ENCODE measurements around the gene RHBDF1. TPM values are rescaled to one million over a fixed set of nuclear protein-coding genes. Genes with fewer than 3 reads are reported as not detected.

Gene RHBDF1
- total RNA-seq, 4 donors from 2014 or later: 92.7 to 157 (median 137) TPM

DNA sequence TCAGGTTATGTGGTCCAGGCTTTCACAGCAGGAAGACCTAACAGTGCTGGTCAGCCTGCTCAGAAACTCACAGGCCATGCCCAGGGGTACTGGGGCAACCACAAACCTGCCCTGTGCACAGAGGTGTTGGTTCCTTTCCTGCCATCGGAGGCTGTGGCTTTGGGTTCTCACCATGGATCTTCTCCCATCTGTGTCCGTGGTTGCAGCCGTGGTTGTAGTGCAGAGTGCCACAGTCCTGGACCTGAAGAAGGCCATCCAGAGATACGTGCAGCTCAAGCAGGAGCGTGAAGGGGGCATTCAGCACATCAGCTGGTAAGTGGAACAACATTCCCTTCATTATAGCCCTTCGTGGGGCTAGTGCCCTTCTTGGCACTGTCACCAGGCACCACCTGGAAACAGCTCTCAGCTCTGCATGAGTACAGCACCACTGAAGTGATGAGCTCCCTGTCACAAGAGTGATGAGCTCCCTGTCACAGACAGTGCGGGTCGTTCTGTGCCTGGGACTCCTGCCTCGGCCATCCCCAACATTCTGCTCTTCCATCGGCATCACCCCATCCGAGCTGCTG is 16.8 kb downstream of the RHBDF1 start:
- Histone ChIP-seq H3K27me3 (no peaks in the 10 kb centered on the region), H3K9me3 (no peaks in the 10 kb centered on the region), H3K4me3 (no peak overlapping the region), H3K4me1 (peaks cover 0 to 38% (median 9%) of the 10 kb centered on the region in 4 donors), H3K36me3 (peaks cover 0 to 58% (median 7%) of the 10 kb centered on the region in 3 donors), H3K27ac (no peak overlapping the region)
- DNase-seq (ENCODE audit: low spot score in 2 of 2): no peak
- 82 to 87% methylated on average over 11 of the region's 11 CpGs for WGBS, 2 donors
- TF ChIP-seq EP300 (IDR thresholded peaks at IDR 0.05): no peak
- no peak for TF ChIP-seq POLR2A (IDR thresholded peaks at IDR 0.05)
- TF ChIP-seq, protein P1, sequence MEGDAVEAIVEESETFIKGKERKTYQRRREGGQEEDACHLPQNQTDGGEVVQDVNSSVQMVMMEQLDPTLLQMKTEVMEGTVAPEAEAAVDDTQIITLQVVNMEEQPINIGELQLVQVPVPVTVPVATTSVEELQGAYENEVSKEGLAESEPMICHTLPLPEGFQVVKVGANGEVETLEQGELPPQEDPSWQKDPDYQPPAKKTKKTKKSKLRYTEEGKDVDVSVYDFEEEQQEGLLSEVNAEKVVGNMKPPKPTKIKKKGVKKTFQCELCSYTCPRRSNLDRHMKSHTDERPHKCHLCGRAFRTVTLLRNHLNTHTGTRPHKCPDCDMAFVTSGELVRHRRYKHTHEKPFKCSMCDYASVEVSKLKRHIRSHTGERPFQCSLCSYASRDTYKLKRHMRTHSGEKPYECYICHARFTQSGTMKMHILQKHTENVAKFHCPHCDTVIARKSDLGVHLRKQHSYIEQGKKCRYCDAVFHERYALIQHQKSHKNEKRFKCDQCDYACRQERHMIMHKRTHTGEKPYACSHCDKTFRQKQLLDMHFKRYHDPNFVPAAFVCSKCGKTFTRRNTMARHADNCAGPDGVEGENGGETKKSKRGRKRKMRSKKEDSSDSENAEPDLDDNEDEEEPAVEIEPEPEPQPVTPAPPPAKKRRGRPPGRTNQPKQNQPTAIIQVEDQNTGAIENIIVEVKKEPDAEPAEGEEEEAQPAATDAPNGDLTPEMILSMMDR (IDR thresholded peaks at IDR 0.05): no peak

DNA sequence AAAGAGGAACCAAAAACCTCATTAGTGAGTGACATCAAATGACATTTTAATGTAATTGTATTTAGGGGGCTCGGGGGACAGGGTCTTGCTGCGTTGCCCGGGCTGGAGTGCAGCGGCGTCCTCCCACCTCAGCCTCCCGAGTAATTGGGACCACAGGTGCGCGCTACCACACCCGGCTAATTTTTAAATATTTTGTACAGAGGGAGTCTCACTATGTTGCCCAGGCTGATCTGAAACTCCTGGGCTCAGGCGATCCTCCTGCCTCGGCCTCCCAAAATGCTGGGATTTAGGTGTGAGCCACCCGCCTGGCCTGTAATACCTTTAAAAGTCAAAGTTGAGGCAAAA is 18.2 kb downstream of the RHBDF1 start:
- DNase-seq (ENCODE audit: low spot score in 2 of 2): no peak
- Histone ChIP-seq H3K4me3 (peak overlapping the region; percentile 74 to 89 (median 76)), H3K36me3 (peaks cover 0 to 52% (median 7%) of the 10 kb centered on the region in 3 donors), H3K9me3 (no peaks in the 10 kb centered on the region), H3K27me3 (no peaks in the 10 kb centered on the region), H3K4me1 (peaks cover 0 to 38% (median 9%) of the 10 kb centered on the region in 4 donors), H3K27ac (peak overlapping the region; percentile 61 to 85 (median 82))
- no peak for TF ChIP-seq POLR2A (IDR thresholded peaks at IDR 0.05)
- TF ChIP-seq, protein P1 (IDR thresholded peaks at IDR 0.05): no peak
- no peak for TF ChIP-seq EP300 (IDR thresholded peaks at IDR 0.05)
- WGBS, 2 donors: 59 to 60% methylated on average over 12 of the region's 12 CpGs

DNA sequence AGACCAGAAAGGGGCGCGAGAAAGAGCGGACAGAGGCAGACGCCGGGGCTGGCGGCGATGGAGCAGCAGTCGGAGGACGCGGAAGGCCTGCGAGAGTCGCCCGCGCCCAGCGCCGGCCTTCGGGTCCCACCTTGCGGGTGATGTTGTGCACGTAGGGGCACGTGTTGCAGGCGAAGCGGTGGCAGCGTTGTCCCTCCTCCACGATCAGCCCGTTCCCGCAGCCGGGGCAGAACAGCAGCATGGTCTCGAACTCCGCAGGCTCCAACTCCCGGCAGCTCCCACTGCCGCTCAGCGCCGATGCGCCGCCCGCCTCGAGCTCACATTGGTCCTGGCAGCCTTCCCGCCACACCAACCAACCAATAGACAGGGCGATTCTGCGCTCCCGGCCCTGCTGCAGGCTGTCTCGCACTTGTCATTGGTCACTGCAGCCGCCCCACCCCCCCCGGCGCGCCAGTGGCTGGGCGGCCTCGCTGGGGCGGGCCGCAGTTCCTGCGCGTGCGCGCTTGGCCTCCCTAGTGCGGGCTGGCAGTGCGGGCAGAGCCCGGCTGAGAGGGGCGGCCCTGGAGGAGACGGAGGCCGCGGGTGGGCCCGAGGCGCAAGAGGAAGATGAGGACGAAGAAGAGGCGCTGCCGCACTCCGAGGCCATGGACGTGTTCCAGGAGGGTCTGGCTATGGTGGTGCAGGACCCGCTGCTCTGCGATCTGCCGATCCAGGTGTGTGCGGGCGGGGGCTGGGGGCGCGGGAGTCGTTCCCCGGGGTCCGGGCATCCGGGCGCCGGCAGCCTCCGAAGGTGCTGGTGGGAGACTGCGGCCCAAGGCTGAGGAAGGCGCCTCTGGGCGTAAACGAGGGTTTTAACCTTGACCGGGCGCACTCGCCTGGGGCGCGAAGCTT is 18.8 kb downstream of the RHBDF1 start, which contains the start of the genes POLR3K and SNRNP25:
TSS of gene POLR3K (minus strand) at position 263 of the 891 bp plus-strand sequence. CDS start at position 241, 22 bp downstream.
TSS of gene SNRNP25 (plus strand) at position 483 of the 891 bp plus-strand sequence. CDS start at position 672, 189 bp downstream.
- Histone ChIP-seq H3K4me1 (peaks cover 0 to 37% (median 9%) of the 10 kb centered on the region in 4 donors), H3K4me3 (peak within 1 kb of the TSS; percentile 74 to 89 (median 76)), H3K27ac (peak within 1 kb of the TSS; percentile 61 to 85 (median 82)), H3K36me3 (peaks cover 0 to 52% (median 3%) of the 10 kb centered on the region in 3 donors), H3K27me3 (no peaks in the 10 kb centered on the region), H3K9me3 (no peaks in the 10 kb centered on the region)
- WGBS, 2 donors: 2 to 3% methylated on average over 56 to 69 of the region's 91 CpGs
- peak; percentile 100 for DNase-seq (ENCODE audit: low spot score in 2 of 2)
- TF ChIP-seq POLR2A (IDR thresholded peaks at IDR 0.05): peak; percentile 26 to 55
- peak in 1 of 2 donors; percentile 67 for TF ChIP-seq EP300 (IDR thresholded peaks at IDR 0.05)
- TF ChIP-seq, protein P1 (IDR thresholded peaks at IDR 0.05): peak in 2 of 5 experiments; percentile 10 to 53

DNA sequence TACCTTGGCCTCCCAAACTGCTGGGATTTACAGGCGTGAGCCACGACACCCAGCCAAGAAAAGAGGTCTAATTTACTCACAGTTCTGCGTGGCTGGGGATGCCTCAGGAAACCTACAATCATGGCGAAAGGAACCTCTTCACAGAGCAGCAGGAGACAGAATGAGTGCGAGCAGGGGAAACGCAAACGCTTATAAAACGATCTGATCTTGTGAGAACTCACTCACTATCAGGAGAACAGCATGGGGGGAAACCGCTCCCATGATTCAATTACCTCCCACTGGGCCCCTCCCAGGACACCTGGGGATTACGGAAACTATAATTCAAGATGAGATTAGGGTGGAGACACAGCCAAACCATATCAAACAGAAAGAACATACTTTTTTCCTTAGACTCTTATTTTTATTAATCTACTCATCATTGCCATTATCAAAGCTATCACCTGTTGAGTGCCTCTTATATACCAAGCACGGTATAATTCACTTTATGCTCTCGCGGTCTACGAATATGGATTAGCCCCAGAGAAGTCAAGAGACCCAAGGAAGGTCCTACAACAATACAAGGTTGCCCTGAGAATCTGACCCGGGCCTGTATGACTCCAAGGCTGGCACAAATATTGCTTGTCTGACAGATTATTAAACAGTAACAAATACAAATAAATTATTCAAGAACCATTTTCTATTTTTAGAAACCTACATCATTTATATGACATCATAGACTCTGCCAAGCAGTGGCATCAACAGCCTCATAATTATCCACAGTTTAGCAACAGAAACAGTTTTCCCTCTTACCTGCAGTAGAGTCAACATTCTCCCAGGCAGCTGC is 21.5 kb downstream of the RHBDF1 start:
- TF ChIP-seq, protein P1 (IDR thresholded peaks at IDR 0.05): no peak
- no peak for TF ChIP-seq EP300 (IDR thresholded peaks at IDR 0.05)
- no peak for TF ChIP-seq POLR2A (IDR thresholded peaks at IDR 0.05)
- Histone ChIP-seq H3K36me3 (peaks cover 0 to 45% (median under 1%) of the 10 kb centered on the region in 3 donors), H3K4me1 (peaks cover 0 to 27% (median 9%) of the 10 kb centered on the region in 4 donors), H3K9me3 (no peaks in the 10 kb centered on the region), H3K27me3 (no peaks in the 10 kb centered on the region), H3K27ac (no peak overlapping the region), H3K4me3 (no peak overlapping the region)
- no peak for DNase-seq (ENCODE audit: low spot score in 2 of 2)
- WGBS, 2 donors: 88 to 89% methylated on average over 15 of the region's 15 CpGs
